ENCODE data around the gene CARD14.
"Not testable (repeated sequence)": the region's sequence is repeated elsewhere in the genome, so short reads cannot be mapped to it uniquely, and the experiment has no call there.

Gene CARD14

DNA sequence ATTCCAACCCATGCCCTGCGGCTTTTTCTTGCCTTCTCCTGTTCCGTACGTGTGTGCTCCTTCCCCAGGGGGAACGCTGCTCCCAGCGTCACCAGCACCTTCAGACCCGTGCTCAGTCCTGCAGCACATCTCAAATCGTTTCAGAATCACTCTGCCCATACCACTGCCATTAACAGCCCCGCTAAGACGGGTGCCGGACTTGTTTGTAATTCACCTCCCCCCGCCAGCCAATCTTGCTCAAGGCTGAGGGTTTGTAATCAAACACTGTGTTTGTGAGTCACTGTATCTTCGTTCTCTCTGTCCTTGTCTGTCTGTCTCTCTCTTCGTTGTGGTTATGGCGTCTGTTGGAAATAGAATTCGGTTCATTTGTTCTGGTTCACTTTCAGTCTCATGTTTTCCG lies 17.3 kb downstream of the CARD14 start:
- DNase-seq: no peak

DNA sequence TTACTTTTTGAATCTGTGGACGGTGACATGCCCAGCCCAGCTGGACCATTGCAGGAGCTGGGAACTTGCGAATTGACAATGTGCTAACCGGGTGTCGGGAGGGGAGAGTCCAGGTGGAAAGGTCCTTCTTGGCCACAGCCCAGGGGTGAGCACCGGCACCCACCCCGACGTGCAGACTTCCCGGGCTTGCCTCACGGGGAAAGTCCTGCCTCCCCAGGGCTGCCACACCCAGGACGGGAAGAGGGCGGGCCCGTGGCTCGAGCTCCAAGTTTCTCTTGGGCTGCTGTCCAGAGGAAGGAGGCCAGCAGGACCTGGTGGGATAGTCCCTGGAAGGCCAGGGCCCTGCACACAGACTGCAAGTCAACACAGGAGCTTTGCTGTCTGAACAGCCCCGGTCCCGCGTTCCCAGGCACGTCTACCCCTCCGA lies 17.7 kb downstream of the CARD14 start:
- DNase-seq: no peak

DNA sequence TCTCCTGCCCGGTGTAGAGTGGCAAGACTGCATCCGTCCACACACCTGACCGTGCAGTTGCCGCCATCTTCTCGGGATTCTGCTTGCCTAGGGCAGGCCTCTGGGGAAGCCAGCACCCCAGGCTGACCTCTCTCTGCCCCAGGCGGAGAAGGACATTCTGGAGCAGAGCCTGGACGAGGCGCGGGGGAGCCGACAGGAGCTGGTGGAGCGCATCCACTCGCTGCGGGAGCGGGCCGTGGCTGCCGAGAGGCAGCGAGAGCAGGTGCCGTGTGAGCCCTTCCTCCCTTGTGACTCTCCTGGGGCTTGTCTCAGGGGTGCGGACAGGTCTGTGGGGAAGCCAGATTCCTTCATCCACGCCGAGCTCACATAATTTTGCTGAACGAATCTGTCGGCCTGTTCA lies 19.8 kb downstream of the CARD14 start:
- no peak for DNase-seq

DNA sequence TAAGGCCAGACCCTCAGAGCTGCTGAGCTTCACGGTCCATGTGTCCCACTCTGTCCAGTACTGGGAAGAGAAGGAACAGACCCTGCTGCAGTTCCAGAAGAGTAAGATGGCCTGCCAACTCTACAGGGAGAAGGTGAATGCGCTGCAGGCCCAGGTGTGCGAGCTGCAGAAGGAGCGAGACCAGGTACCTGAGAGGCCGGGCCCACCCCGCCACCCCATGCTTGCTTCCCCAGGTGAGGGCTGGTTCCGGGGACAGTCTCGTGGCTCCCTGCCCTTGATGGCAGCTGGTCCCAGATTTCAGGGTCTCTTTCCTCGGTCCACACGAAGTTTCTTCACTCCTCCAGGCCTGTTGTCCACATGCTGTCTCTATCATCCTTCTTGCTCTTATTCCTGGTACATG lies 20.9 kb downstream of the CARD14 start:
- DNase-seq: no peak

DNA sequence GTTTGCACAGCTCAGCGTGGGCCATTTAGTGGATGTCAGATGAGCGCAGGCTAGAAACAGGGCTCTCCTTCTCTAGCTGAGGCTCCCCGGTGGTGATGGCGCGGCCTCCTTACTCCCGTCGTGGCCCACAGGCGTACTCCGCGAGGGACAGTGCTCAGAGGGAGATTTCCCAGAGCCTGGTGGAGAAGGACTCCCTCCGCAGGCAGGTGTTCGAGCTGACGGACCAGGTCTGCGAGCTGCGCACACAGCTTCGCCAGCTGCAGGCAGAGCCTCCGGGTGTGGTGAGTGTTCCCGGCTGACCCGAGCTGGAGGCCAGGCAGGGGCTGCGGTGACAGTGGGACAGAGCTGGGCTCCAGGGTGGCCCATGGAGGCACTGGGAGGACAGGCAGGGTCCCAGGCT lies 21.4 kb downstream of the CARD14 start:
- no peak for DNase-seq

DNA sequence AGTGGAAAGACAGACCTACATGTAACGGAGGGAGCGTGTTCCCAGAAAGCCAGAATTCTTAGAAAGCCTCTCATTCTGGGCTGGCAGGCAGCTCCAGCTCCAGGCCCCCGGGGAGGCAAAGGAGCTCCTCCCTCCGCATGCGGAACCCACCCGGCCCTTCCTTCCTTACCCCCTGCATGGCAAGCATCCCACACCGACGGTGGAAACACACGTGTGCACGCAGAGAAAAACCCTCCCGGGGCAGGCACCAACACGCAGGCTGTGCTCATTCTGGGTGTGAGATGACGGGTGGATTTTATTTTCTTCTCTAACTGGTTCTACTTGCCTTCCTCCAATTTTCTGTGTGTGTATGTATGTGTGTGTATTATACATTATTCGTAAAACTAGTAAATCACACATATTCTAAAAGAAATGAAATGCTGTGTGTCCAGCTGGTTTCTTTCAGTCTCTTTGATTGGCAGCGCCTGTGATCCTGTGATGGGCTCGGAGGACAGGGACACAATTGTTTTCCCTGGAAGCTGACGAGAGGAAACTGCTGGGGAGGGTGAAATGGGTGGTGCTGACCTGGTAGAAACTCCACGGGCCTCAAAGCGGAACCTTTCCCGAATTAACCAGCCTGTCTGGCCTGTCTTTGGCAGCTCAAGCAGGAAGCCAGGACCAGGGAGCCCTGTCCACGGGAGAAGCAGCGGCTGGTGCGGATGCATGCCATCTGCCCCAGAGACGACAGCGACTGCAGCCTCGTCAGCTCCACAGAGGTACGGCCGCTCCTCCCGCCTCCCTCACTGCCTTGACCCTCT lies 22.2 kb downstream of the CARD14 start:
- no peak for DNase-seq

DNA sequence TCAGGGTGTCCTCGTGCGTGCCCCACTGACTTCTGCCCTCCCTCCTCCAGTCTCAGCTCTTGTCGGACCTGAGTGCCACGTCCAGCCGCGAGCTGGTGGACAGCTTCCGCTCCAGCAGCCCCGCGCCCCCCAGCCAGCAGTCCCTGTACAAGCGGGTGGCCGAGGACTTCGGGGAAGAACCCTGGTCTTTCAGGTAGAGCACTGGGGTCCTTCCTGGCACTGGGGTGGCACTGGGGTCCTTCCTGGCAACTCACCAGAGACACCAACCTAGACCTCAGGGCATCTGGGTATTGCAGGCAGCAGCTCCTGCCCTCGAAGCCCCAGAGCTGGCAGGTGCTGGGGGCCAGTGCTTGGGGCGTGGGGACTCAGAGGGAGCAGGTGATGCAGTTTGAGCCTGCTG lies 25.3 kb downstream of the CARD14 start:
- no peak for DNase-seq

DNA sequence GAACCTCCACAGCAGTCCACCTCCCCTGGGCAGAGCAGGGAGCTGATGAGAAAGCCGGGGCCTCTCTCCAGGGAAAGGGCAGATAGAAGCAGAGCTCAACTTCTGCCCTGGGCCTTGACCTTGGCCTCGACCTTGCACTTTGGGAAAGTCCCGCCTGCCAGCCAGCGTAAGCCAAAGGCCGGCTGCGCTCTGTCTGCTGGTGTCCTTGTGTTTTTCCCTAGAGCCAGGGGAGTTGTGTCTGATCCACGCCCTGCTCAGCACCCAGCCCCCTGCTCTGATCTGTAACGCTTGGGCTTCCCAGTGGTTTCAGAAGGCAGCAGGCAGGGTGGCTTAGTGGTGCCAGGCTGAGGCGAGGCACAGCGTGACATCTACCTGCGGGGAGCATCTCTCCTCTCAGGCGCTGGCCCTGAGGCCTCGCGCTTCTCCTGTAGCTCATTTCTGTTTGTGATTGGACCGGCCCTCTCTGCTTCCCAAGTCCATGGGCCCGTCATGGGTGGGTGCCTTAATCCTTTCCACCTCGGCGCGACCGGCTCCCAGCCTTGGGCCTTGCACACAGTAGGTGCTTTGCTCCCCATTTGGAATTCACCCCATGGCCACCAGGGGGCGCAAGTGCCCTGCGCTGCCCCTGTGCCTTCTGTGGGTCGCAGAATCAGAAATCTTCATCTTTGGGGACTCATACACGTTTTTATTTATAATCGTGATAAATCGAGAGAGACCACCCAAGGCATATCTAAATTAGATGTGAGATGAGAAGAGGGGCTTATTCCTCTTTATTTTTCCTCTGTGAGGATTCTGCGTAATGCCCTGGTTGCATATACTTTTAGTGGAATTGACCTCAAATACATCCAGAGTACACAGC lies 26.1 kb downstream of the CARD14 start:
- DNase-seq: no peak

DNA sequence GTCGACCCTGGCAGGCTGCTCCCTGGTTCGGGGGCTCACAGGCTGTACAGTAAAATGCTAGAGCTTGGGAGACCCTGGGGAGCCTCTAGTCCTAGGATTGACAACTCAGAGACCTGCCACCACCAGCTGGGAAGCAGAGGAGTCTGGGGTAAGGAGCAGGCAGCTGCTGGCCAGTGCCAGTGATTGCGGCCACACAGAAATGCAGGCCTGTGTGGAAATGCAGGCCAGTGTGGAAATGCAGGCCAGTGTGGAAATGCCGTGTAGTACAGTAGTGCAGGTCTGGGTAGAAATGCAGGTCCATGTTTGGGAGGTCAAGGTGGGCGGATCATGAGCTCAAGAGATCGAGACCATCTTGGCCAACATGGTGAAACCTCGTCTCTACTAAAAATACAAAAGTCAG lies 26.8 kb downstream of the CARD14 start:
- no peak for DNase-seq

DNA sequence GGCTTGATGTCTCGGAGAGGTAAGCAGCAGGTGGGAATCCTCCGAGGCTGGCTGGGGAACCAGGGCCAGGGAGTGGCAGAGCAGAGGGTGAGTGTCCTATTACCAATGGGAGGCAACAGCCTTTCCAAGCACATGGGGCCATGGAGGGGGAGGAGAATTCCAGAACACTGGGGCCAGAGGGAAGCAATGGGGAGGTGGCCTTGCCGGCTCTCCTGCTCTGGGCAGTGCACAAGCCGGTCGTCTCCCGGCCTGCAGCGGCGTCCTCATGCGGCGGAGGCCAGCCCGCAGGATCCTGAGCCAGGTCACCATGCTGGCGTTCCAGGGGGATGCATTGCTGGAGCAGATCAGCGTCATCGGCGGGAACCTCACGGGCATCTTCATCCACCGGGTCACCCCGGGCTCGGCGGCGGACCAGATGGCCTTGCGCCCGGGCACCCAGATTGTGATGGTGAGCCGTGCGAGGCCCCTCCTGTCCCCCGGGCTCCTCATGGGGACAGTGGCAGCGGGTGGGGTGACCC lies 28.4 kb downstream of the CARD14 start:
- no peak for DNase-seq

DNA sequence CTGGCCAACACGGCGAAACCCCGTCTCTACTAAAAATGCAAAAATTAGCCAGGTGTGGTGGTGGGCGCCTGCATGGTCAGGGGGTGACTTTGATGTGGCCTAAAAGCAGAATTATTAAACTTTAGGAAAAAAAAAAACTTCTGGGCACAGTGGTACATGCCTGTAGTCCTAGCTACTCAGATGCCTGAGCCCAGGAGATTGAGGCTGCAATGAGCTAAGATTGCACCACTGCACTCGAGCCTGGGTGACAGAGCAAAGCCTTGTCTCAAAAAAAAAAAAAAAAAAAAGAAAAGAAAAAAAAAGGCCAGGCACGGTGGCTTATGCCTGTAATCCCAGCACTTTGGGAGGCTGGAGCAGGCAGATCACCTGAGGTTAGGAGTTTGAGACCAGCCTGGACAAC lies 29.5 kb downstream of the CARD14 start:
- DNase-seq: not testable (repeated sequence)

DNA sequence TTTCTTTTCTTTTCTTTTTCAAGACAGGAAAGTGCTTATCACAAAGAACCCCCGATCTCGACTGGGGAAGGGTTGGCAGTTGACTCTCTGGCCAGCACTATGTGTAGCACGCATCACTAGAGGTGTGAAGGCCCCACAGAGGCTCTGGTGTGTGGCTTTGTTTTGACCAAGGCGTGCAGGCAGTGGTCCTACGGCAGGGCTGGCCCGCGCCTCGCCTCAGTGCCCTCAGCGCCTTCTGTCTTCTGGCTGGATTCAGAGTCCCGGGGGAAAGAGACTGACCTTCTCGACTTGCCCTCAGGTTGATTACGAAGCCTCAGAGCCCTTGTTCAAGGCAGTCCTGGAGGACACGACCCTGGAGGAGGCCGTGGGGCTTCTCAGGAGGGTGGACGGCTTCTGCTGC lies 31.6 kb downstream of the CARD14 start:
- no peak for DNase-seq

DNA sequence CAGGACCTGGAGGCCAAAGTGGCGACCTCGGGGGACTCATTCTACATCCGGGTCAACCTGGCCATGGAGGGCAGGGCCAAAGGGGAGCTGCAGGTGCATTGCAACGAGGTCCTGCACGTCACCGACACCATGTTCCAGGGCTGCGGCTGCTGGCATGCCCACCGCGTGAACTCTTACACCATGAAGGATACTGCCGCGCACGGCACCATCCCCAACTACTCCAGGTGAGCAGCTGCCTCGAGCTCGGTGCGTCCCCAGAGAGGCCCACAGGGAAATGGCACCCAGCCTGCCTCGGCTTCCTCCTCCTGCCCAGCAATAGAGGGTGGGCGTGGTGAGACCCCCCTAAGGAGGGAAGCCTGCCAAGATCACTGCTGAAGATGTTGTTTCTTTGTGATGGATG lies 32.4 kb downstream of the CARD14 start:
- DNase-seq: no peak

DNA sequence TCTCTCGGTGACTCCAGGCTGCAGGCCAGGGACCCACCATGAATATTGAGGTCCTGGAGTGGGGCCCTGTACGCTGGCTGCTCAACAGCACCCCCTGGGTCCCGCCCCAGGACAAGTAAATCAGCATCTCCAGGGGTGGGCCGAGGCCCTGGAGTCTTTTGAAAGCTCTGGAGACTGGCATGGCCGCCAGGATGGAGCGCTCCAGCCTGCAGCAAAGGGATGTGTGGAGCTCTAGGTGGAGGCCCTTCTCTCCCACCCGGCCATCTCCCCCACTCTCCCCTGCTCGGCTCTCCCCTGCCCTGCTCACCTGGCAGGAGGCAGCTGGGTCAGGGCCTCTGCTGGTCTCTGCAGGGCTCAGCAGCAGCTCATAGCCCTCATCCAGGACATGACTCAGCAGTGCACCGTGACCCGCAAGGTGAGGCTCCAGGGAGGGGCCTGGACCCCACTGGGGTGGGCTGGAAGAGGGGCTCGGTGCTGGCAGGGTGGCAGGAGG lies 33.7 kb downstream of the CARD14 start:
- DNase-seq: no peak

DNA sequence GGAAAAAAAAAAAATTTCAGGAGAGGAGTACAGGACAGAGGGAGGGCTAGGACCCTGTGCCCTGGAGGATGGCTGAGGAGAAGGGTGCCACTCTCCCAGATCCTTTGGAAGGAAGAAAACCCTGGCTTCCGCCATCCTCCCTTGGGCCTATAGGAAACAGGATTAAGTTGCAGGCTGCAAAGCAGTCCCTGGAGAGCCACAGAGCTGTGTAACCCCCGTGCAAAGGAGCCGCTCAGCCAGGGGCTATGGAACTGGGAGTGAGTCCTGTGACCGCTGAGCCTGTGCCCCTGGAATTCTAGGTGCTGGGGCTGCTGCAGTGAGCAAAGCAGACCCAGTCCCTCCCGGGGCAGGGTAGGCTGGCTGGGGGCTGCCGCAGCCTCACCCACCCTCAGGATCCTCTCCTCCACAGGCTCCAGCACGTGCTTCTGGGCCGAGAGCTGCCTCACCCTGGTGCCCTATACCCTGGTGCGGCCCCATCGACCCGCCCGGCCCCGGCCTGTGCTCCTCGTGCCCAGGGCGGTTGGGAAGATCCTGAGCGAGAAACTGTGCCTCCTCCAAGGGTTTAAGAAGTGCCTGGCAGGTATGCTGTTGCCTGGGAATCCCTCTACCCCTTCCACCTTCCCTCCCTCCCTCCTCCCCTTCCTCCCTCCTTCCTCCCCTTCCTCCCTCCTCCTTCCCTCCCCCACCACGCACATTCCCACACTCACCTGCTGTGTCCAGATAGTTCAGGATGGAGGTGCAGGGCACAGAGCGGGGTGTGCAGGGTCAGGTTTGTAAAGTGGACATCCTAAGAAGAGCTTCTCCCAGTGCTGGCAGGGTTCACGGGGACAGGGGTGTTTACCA lies 35.0 kb downstream of the CARD14 start:
- no peak for DNase-seq

DNA sequence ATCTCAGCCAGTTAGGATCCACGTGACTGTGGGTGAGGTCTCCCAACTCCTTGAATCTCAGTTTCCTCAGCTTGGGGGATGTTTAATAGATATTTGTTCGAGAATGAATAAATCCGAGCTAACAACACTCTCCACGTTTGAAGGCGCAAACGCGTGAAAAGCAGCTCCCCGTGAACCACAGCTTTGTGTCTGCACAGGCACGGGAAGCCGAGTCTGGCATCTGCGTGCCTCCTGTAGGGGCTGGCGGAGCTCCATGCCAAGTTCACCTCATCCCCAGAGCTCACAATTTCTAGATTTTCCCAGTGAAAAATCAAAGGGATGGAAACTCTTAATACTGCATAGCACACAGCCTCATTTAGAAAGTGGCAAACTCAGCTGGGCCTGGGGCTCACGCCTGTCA lies 36.0 kb downstream of the CARD14 start:
- no peak for DNase-seq

DNA sequence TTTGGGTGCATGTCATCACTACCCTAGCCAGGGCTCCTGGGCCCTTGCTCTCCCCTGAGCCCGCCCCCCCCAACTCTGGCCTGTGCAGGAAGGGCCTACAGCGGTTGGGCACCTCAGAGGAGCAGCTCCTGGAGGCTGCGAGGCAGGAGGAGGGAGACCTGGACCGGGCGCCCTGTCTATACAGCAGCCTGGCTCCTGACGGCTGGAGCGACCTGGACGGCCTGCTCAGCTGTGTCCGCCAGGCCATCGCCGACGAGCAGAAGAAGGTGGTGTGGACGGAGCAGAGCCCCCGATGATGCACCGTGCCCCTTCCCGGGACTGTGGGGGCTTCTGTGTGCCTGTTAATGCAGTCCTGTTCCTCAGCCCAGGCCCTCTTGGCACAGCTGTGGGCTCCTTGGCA lies 38.2 kb downstream of the CARD14 start:
- no peak for DNase-seq

DNA sequence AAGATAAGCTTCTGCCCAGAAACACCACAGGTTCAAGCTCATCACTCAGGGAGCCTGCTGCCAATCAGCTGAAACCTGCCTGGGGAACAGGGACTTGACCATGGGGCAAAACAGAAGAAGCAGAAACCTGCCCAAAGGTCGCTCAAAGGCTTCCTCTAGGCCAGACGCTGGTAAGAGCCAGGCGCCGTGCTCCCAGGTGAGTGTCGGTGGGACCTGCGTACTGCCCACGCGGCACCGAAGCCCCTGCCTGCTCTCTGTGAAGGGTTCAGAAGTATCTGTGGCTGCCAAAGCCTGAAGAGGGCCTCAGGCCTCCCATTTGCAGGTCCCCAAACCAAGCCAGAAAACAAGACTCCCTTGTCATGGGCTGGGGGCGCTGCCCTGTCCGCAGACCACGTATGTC lies 39.9 kb downstream of the CARD14 start:
- DNase-seq: no peak

DNA sequence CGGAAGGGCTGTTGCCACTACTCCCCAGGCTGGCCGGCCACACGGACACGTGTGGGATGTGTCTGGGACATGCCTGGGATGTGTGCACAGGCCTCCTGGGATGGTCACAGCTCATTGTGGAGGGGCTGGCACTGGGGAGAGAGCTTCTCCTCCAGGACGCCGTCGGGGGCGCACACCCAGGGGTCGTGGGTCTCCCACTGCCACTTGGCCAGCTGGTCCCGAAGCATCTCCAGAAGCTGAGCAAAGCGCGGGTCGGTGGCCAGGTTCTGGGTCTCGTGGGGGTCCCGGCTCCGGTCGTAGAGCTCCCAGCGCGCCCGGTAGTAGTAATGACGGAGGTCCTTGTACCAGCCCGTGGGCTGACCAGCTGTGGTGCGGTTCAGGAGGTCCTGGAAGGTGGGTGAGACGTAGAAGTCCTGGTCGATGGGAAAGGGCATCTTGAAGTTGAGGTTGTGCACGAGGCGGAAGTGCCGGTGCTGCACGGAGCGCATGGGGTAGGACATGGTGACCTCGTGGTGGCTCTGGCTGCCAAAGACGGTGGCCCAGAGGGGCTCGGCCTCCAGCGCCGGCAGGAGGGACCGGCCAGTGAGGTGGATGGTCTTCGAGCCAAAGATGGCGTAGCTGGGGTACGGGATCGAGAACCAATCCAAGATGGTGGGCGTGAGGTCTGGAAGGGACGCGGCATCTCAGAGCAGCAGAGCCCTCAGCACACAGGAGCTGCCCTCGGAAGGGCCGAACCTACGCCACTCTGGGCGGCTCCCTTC lies 40.7 kb downstream of the CARD14 start:
- no peak for DNase-seq

DNA sequence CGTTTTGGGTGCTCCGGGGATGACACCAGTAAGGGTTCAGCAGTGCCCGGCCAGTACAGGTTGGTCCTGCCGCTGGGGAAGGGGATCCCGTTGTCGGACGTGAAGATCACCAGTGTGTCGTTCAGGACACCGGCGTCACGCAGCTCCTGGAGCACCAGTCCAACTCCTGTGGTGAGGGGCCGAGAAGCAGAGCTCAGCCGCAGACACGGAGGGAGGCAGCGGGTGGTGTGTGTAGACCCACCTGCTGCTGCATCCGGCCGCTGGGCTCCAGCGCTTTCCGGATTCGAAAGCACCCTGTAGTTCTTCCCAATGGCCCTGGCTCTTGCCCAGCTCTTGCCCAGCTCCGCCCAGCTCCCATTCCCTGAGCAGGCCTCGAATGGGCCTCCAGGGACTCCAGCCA lies 42.3 kb downstream of the CARD14 start:
- DNase-seq: no peak

DNA sequence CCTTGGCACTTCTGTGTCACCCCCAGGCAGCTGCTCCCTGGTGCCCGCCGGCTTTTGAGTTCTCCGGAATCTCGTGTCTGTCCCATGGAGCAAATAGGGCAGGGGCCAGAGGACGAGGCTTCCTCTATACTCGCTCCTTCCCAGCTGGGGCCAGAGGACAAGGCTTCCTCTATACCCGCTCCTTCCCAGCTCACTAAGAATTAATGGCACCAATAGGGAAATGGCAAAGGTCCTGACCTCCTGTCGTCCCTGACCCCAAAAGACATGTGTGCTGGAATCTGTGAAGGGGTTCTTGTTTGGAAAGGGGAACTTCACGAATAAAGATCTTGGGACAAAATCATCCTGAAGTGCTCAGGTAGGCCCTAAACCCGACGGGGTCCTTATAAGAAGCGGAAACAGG lies 42.7 kb downstream of the CARD14 start:
- DNase-seq: no peak

DNA sequence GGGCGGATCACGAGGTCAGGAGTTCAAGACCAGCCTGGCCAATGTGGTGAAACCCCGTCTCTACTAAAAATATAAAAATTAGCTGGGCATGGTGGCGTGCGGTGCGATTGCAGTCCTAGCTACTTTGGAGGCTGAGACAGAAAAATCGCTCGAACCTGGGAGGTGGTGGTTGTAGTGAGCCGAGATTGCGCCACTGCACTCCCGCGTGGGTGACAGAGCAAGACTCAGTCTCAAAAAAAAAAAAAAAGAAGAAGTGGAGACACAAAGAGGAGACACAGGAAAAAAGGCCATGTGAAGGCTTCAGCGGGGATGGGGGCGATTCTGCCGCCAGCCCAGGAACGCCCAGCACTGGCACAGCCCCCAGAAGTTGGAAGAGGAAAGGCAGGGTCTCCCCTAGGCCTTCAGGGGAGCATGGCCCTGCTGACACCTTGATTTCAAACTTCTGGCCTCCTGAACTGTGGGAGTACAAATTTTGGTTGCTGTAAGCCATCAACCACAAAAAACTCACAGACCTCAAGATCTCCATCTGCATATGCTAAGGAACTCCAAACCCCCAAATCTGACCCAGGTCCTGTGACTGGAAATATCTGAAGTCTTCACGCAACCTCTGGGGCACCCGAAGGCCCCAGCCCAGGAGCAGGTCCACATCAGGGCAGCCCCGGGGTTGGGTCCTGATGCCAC lies 43.3 kb downstream of the CARD14 start:
- DNase-seq: no peak
